Stomach (tissue), 4 donors: ENCODE results near the gene GLRA1.

Experiments
- CTCF ChIP-seq, 7 experiments: fragments of 450-650 bp in 4 of 7; fragments of 200-600 bp in 3 of 7; sonication (generic) in 3 of 7; IDR thresholded peaks; one replicate each; pipeline ENCODE4 v1.5.1; 2016 to 2019; ENCODE audit warnings: antibody characterized with exemption in 7 of 7, control low read depth in 2 of 7, mild to moderate bottlenecking in 1 of 7
- EP300 ChIP-seq: sonication (generic); formaldehyde crosslinking; IDR thresholded peaks from one replicate; pipeline ENCODE4 v1.6.1; 2017; ENCODE audit warnings: antibody characterized with exemption
- POLR2A ChIP-seq, 4 donors: fragments of 450-650 bp; IDR thresholded peaks; one replicate each; pipeline ENCODE4 v1.6.1; 2016; ENCODE audit warnings: antibody characterized with exemption in 4 of 4, control low read depth in 2 of 4, mild to moderate bottlenecking in 1 of 4, moderate library complexity in 1 of 4
- POLR2AphosphoS5 ChIP-seq, 3 donors: sonication (generic); formaldehyde crosslinking; IDR thresholded peaks; one replicate each; pipeline ENCODE4 v1.6.1; 2016; ENCODE audit warnings: antibody characterized with exemption in 3 of 3

GRCh38 chr5:151896031-151896691 is 28.5 kb downstream of the GLRA1 start:
- TF ChIP-seq POLR2A (IDR thresholded peaks at IDR 0.05) (no peak), CTCF (IDR thresholded peaks at IDR 0.05) (no peak), EP300 (no peak), POLR2AphosphoS5 (IDR thresholded peaks at IDR 0.05) (no peak)
